DOHH2 (cell line): ENCODE results near the gene VPS8.

Experiments
- H3F3A ChIP-seq: fragments of 200-600 bp; sonication (generic), shearing (Covaris generic); 2 replicates; pipeline ENCODE4 v1.6.0; 2016; ENCODE audit warnings: antibody characterized with exemption, mild to moderate bottlenecking; ENCODE audit not compliant: control insufficient read depth, insufficient read depth
- H3K27ac ChIP-seq: fragments of 200-600 bp; sonication (generic); 2 replicates; pipeline ENCODE4 v1.5.1; 2014; ENCODE audit warnings: low read depth, mild to moderate bottlenecking, low read length, moderate library complexity
- H3K27me3 ChIP-seq: fragments of 200-600 bp; sonication (generic); 2 replicates; pipeline ENCODE4 v1.6.1; 2014; ENCODE audit warnings: mild to moderate bottlenecking, low read length, mixed read lengths; ENCODE audit not compliant: control insufficient read depth
- H3K36me3 ChIP-seq: fragments of 200-600 bp; sonication (generic); 2 replicates; pipeline ENCODE4 v1.6.1; 2014; ENCODE audit warnings: mild to moderate bottlenecking, low read length, moderate library complexity, mixed read lengths; ENCODE audit not compliant: control insufficient read depth
- H3K4me1 ChIP-seq: fragments of 200-600 bp; sonication (generic); 2 replicates; pipeline ENCODE4 v1.6.1; 2014; ENCODE audit warnings: mild to moderate bottlenecking, low read length, mixed read lengths; ENCODE audit not compliant: control insufficient read depth
- H3K4me2 ChIP-seq: fragments of 200-600 bp; sonication (generic); 2 replicates; pipeline ENCODE4 v1.6.0; 2014; ENCODE audit warnings: mild to moderate bottlenecking, low read length, moderate library complexity
- H3K4me3 ChIP-seq: fragments of 200-600 bp; sonication (generic); 2 replicates; pipeline ENCODE4 v1.5.1; 2014; ENCODE audit warnings: mild to moderate bottlenecking, low read length, mixed read lengths
- H3K79me2 ChIP-seq: fragments of 200-600 bp; sonication (generic); 2 replicates; pipeline ENCODE4 v1.6.1; 2014; ENCODE audit warnings: mild to moderate bottlenecking, low read length, mixed read lengths; ENCODE audit not compliant: control insufficient read depth
- H3K9me2 ChIP-seq: fragments of 200-600 bp; sonication (generic); replicated peaks from 2 replicates; pipeline ENCODE4 v1.6.1; 2014; ENCODE audit warnings: mild to moderate bottlenecking, low read length, mixed read lengths; ENCODE audit not compliant: control insufficient read depth
- H3K9me3 ChIP-seq: fragments of 200-600 bp; sonication (generic); 2 replicates; pipeline ENCODE4 v1.6.1; 2014; ENCODE audit warnings: antibody characterized with exemption, low read length, mixed read lengths; ENCODE audit not compliant: control insufficient read depth, insufficient read depth
- H4K20me1 ChIP-seq: fragments of 200-600 bp; sonication (generic); 2 replicates; pipeline ENCODE4 v1.6.0; 2014; ENCODE audit warnings: low read depth, mild to moderate bottlenecking, antibody characterized with exemption, low read length, moderate library complexity; ENCODE audit not compliant: control insufficient read depth, insufficient read depth
- EZH2phosphoT487 ChIP-seq: fragments of 200-600 bp; sonication (generic); IDR thresholded peaks from 2 replicates; pipeline ENCODE4 v1.6.1; 2017; ENCODE audit warnings: borderline replicate concordance, mild to moderate bottlenecking, antibody characterized with exemption, low read length, moderate library complexity, mixed read lengths
- TF ChIP-seq, protein P1 (sequence below): fragments of 200-600 bp; sonication (generic); IDR thresholded peaks from one replicate; pipeline ENCODE4 v1.5.1; 2014; ENCODE audit warnings: antibody characterized with exemption, mild to moderate bottlenecking, low read depth, low read length; ENCODE audit not compliant: poor library complexity, severe bottlenecking

Gene VPS8

DNA sequence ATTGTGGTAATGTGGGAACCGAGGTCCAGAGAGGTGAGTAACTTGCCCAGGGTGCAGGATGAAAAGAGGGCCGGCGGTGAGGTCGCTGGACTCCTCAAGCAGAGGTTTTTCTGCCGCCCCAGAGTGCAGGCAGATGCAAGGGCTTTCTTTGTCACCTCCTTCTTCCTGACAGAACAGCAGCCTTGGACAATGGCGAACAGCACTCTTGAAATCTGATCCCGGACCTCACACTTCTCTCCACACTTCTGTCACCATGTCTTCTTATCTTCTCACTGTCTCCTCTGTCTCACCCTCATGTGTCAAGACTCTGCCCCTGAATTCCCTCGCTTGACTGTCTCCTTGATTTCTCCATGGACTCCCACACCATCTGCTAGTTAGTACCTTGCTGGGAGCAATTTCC lies 15.4 kb upstream of the VPS8 start:
- Histone ChIP-seq H3K4me2 (no peak overlapping the region), H3K9me2 (no peaks in the 10 kb centered on the region), H3K9me3 (no peaks in the 10 kb centered on the region), H3K27ac (no peak overlapping the region), H3K79me2 (no peaks in the 10 kb centered on the region), H3K27me3 (peaks cover 14% of the 10 kb centered on the region), H3F3A (no peaks in the 10 kb centered on the region), H3K4me3 (no peak overlapping the region), H4K20me1 (no peaks in the 10 kb centered on the region), H3K4me1 (peaks cover 2% of the 10 kb centered on the region; the same call in 1 of the 2 replicates), H3K36me3 (no peaks in the 10 kb centered on the region)
- TF ChIP-seq, protein P1, sequence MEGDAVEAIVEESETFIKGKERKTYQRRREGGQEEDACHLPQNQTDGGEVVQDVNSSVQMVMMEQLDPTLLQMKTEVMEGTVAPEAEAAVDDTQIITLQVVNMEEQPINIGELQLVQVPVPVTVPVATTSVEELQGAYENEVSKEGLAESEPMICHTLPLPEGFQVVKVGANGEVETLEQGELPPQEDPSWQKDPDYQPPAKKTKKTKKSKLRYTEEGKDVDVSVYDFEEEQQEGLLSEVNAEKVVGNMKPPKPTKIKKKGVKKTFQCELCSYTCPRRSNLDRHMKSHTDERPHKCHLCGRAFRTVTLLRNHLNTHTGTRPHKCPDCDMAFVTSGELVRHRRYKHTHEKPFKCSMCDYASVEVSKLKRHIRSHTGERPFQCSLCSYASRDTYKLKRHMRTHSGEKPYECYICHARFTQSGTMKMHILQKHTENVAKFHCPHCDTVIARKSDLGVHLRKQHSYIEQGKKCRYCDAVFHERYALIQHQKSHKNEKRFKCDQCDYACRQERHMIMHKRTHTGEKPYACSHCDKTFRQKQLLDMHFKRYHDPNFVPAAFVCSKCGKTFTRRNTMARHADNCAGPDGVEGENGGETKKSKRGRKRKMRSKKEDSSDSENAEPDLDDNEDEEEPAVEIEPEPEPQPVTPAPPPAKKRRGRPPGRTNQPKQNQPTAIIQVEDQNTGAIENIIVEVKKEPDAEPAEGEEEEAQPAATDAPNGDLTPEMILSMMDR = no peak
- no peak for TF ChIP-seq EZH2phosphoT487

DNA sequence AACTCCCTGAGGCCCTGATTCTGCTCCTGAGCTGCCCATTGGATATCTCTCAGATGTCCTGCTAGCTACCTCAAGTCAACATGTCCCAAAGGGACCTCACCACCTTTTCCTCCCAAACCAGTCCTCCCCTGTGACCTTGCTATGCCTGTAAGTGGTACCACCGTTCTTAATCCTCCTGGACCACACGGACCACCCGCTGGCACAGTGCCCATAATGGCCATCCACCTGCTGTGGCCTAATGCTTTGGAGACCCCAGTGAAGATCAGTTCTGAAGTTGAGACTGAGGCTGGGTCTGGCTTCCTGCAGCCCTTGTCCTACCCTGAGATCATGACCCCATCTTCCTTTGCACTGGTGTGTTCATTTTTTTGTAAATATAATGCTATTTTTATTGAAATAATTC lies 15.0 kb upstream of the VPS8 start:
- H3K9me3 ChIP-seq = no peaks in the 10 kb centered on the region
- no peak overlapping the region for H3K4me2 ChIP-seq
- H4K20me1 ChIP-seq = no peaks in the 10 kb centered on the region
- H3K36me3 ChIP-seq = no peaks in the 10 kb centered on the region
- no peaks in the 10 kb centered on the region for H3F3A ChIP-seq
- no peak overlapping the region for H3K4me3 ChIP-seq
- no peak overlapping the region for H3K27ac ChIP-seq
- no peaks in the 10 kb centered on the region for H3K79me2 ChIP-seq
- H3K9me2 ChIP-seq = no peaks in the 10 kb centered on the region
- TF ChIP-seq, protein P1 = no peak
- no peak for TF ChIP-seq EZH2phosphoT487
- peaks cover 2% of the 10 kb centered on the region; the same call in 1 of the 2 replicates for H3K4me1 ChIP-seq
- H3K27me3 ChIP-seq = peaks cover 16% of the 10 kb centered on the region

DNA sequence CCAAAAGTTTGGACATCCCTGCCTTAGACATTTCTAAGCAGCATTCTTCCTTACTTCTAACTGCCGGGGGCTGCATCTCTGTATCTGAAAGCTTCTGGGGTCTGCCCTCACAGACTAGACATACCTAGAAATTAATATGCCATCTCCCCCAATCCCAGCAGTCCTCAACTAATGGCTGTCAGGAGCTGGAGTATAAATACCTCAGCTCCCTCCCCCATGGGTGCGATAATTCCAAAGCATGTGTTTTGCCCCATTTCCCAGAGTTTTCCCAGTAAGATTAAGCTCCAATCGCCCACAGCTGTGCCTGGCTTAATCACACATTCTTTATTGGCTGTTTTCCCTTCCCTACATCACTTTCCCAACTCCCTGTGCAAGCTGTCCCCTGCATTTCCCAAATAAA lies 13.8 kb upstream of the VPS8 start:
- no peaks in the 10 kb centered on the region for H4K20me1 ChIP-seq
- no peak overlapping the region for H3K4me2 ChIP-seq
- no peaks in the 10 kb centered on the region for H3K9me2 ChIP-seq
- TF ChIP-seq, protein P1 = no peak
- TF ChIP-seq EZH2phosphoT487 = no peak
- no peaks in the 10 kb centered on the region for H3K36me3 ChIP-seq
- no peaks in the 10 kb centered on the region for H3K9me3 ChIP-seq
- H3K27me3 ChIP-seq = peaks cover 13% of the 10 kb centered on the region
- H3K27ac ChIP-seq = no peak overlapping the region
- no peaks in the 10 kb centered on the region for H3K79me2 ChIP-seq
- peaks cover 2% of the 10 kb centered on the region; the same call in 1 of the 2 replicates for H3K4me1 ChIP-seq
- H3F3A ChIP-seq = no peaks in the 10 kb centered on the region
- H3K4me3 ChIP-seq = no peak overlapping the region
